SK-N-SH treated with all-trans-retinoic acid at 6 μM for 48 hours (cell line): ENCODE results near the gene DGCR2.

Experiments
- PATZ1 ChIP-seq: fragments of 250-450 bp; sonication (Bioruptor Pico); IDR thresholded peaks from 2 replicates; pipeline ENCODE4 v1.8.0; 2020; ENCODE audit warnings: mild to moderate bottlenecking, moderate library complexity, borderline replicate concordance
- RARB ChIP-seq: fragments of 250-450 bp; sonication (Bioruptor Pico); IDR thresholded peaks from 2 replicates; pipeline ENCODE4 v1.8.0; 2021; ENCODE audit warnings: mild to moderate bottlenecking, moderate library complexity
- TCF4 ChIP-seq: fragments of 250-450 bp; sonication (Bioruptor Pico); IDR thresholded peaks from 2 replicates; pipeline ENCODE4 v1.8.0; 2021; ENCODE audit warnings: mild to moderate bottlenecking, moderate library complexity, borderline replicate concordance
- TOX ChIP-seq: fragments of 250-450 bp; sonication (Bioruptor Pico); IDR thresholded peaks from 2 replicates; pipeline ENCODE4 v1.8.0; 2021; ENCODE audit warnings: mild to moderate bottlenecking, moderate library complexity, borderline replicate concordance

GRCh38 chr22:19123936-19124335 lies 1.7 kb upstream of the DGCR2 start:
- TF ChIP-seq PATZ1 (CRISPR knock-in tag) (no peak), TCF4 (CRISPR knock-in tag) (no peak), TOX (CRISPR knock-in tag) (no peak), RARB (CRISPR knock-in tag) (no peak)
